Measurements from ENCODE around the gene PLXNB2.

DNA sequence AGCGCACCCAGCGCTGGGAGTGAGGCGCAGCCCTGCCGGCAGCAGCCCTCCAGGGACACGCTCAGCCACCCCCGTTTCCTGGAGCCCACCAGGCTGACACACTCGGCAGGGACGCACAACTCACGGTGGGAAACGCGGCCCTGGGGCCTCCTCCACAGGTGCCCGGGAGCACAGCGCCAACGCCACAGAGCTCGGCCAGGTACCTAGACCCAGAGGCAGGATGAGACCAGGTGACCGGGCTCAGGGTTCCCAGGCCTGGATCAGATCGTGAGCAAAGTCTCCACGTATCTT lies 80.6 kb downstream of the PLXNB2 start:
- TF ChIP-seq EP300 (conservative IDR thresholded peaks at IDR 0.05; ENCODE audit: poor library complexity, severe bottlenecking) (no peak), RAD21 (conservative IDR thresholded peaks at IDR 0.05) (no peak), SMC3 (conservative IDR thresholded peaks at IDR 0.05; ENCODE audit: poor library complexity) (no peak), EZH2 (IDR thresholded peaks at IDR 0.05; ENCODE audit: borderline replicate concordance, insufficient read depth, low read length, poor library complexity, severe bottlenecking) (no peak)
- TF ChIP-seq, protein P1, sequence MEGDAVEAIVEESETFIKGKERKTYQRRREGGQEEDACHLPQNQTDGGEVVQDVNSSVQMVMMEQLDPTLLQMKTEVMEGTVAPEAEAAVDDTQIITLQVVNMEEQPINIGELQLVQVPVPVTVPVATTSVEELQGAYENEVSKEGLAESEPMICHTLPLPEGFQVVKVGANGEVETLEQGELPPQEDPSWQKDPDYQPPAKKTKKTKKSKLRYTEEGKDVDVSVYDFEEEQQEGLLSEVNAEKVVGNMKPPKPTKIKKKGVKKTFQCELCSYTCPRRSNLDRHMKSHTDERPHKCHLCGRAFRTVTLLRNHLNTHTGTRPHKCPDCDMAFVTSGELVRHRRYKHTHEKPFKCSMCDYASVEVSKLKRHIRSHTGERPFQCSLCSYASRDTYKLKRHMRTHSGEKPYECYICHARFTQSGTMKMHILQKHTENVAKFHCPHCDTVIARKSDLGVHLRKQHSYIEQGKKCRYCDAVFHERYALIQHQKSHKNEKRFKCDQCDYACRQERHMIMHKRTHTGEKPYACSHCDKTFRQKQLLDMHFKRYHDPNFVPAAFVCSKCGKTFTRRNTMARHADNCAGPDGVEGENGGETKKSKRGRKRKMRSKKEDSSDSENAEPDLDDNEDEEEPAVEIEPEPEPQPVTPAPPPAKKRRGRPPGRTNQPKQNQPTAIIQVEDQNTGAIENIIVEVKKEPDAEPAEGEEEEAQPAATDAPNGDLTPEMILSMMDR (IDR thresholded peaks at IDR 0.05; ENCODE audit: poor library complexity, severe bottlenecking) = no peak

Data from neural cell (in vitro differentiated cells).